ENCODE data around the gene COMMD7.

COMMD7 gene

DNA sequence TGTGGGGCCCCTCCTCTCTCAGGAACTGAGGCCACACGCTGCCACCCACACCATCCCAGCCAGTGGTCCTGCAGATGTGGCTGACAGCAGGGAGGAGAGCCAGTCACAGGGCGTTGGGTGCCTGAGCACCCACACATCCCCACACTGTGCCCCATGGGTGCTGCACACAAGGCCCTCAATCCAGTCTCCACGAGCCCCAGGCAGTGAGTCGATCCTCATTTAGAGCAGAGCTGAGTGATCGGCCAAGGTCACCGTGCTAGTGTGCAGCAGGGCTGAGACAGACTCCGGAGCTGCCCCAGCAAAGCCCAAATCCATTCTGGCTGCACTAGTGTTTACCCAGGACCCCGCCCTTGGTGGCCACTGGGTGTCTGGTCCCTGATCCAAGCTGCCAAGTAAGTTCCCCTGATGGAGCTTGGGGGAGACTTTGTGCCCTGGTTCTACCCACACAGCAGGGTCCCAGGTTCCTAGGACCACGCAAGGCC is 78.5 kb downstream of the COMMD7 start:
- TF ChIP-seq POLR2A (IDR thresholded peaks at IDR 0.05; ENCODE audit: low read length) (no peak), GATA1 (IDR thresholded peaks at IDR 0.05; ENCODE audit: low read depth, low read length) (no peak)
- DNase-seq: no peak

DNA sequence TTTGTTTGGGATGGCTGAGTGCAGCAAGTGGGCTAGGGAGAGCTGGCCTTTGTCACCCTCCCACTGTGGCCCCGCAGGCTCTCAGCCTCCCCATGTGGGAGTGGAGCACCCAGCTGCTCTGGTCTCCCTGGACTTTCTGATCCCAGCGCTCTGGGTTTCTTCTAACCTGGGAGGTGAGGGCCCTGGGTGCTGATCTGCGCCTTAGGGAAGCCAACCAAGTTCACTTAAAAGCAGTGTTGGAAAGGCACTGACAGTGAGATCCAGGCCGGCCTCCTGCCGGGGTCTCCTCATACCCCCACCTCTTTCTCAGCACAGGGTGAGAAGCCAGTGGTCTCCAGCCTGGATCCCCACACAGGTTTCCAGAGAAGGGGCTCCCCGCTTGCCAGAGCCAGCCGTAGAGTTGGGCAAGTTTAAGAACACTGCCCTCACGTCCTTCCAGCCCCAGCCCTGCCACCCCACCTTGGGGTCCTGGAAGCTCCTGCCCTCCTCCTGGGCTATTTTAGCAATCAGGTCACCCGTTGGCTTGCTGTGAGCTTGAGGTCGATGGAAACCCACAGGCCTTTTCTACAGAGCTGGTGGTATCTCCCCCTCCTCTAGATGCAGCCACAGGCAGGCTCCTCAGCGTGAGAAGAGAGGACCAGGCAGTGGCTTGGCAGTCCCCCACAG is 79.1 kb downstream of the COMMD7 start:
- TF ChIP-seq POLR2A (IDR thresholded peaks at IDR 0.05; ENCODE audit: low read length): no peak
- no peak for TF ChIP-seq GATA1 (IDR thresholded peaks at IDR 0.05; ENCODE audit: low read depth, low read length)
- DNase-seq: no peak

DNA sequence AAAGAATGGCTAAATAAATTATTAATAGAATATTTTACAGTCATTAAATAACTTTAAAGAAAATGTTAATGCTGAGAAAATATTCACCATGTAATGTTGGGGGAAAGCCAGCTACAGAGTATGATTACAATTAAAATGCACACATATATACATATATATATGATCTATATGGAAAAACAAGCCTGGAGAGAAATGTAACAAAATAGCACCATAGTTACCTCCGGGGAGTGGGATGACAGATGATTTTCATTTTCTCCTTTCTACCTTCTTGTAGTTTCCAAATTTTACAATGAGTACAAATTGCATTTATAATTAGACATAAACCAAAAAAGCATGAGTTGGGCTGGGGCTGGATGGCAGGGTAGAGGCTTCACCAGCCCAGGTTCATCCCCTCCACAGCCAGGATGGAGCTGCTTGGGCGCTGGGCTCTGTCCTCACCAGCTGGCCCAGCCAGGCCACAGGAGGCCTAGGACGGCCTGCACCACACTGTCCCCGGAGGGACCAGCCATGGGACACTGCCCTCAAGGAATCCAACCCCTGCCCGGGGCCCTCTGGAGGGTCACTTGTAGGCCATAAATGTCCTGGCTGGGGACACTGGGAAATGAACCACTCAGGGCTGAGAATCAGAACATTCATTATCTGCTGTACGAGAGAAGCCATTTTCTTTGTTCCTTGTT is 79.8 kb downstream of the COMMD7 start:
- no peak for TF ChIP-seq POLR2A (IDR thresholded peaks at IDR 0.05; ENCODE audit: low read length)
- no peak for TF ChIP-seq GATA1 (IDR thresholded peaks at IDR 0.05; ENCODE audit: low read depth, low read length)
- no peak for DNase-seq

DNA sequence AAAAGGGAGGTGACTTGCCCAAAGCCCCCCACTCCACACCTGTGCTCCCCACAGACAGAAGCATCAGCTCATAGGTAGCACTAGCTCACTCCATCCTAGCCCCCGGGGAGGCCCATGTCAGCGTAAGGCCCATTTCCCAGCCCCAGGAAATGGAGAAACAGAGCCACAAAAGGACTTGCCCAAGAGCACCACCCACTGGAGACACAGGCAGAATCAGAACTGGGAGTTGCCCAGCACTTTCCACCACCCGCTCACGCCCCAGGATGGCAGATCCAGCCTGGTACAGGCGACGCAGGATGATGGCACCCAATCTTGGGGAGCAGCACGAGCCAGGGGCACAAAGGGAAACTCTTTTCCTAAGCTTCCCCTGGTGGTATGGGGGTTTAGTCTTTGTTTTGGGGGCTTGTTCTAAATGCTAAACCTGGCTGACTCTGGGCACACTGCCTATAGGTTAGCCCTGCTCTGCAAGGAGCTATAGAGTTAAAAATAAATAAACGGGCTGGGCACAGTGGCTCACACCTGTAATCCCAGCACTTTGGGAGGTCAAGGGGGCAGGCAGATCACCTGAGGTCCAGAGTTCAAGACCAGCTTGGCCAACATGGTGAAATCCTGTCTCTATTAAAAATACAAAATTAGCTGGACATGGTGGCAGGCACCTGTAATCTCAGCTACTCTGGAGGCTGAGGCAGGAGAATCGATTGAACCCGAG is 81.3 kb downstream of the COMMD7 start:
- TF ChIP-seq GATA1 (IDR thresholded peaks at IDR 0.05; ENCODE audit: low read depth, low read length) (no peak), POLR2A (IDR thresholded peaks at IDR 0.05; ENCODE audit: low read length) (no peak)
- no peak for DNase-seq

DNA sequence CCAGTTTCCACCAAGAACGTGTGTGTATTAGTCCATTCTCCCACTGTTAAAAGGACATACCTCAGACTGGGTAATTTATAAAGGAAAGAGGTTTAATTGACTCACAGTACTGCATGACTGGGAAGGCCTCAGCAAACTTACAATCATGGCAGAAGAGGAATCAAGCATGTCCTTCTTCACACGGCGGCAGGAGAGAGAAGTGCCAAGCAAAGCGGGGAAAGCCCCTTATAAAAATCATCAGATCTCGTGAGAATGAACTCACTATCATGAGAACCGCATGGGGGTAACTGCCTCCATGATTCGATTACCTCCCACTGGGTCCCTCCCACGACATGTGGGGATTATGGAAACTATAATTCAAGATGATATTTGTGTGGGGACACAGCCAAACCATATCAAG is 82.6 kb downstream of the COMMD7 start:
- no peak for TF ChIP-seq POLR2A (IDR thresholded peaks at IDR 0.05; ENCODE audit: low read length)
- TF ChIP-seq GATA1 (IDR thresholded peaks at IDR 0.05; ENCODE audit: low read depth, low read length): no peak
- no peak for DNase-seq

DNA sequence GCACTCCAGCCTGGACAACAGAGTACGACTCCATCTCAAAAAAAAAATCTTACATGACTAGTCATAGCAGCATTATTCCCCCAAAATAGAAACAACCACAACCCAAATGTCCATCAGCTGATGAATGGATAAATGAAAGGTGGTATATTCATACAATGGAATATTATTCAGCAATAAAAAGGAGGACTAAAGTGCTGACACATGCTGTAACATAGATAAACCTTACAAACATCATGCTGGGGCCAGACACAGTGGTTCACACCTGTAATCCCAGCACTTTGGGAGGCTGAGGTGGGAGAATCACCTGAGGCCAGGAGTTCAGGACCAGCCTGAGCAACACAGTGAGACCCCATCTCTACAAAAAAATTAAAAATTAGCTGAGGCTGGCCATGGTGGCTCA is 86.4 kb downstream of the COMMD7 start:
- TF ChIP-seq GATA1 (IDR thresholded peaks at IDR 0.05; ENCODE audit: low read depth, low read length) (no peak), POLR2A (IDR thresholded peaks at IDR 0.05; ENCODE audit: low read length) (no peak)
- DNase-seq: no peak

DNA sequence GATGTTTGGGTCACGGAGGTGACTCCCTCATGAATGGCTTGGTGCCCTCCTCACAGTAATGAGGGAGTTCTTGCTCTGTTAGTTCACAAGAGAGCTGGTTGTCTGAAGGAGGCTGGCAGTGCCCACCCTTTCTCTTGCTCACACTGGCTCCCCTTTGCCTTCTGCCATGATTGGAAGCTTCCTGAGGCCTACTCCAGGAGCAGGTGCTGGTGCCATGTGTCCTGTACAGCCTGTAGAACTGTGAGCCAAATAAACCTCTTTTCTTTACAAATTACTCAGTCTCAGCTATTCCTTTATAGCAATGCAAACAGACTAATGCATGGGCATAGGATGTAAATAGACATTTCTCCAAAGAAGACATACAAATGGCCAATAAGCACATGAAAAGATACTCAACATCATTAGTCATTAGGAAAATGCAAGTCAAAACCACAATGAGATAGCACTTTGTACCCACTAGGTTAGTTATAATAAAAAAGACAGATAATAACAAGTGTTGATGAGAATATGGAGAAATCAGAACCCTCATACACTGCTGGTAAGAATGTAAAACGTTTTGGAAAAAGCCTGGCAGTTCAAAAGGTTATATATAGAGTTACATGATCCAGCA is 87.3 kb downstream of the COMMD7 start:
- no peak for DNase-seq
- no peak for TF ChIP-seq GATA1 (IDR thresholded peaks at IDR 0.05; ENCODE audit: low read depth, low read length)
- TF ChIP-seq POLR2A (IDR thresholded peaks at IDR 0.05; ENCODE audit: low read length): no peak

DNA sequence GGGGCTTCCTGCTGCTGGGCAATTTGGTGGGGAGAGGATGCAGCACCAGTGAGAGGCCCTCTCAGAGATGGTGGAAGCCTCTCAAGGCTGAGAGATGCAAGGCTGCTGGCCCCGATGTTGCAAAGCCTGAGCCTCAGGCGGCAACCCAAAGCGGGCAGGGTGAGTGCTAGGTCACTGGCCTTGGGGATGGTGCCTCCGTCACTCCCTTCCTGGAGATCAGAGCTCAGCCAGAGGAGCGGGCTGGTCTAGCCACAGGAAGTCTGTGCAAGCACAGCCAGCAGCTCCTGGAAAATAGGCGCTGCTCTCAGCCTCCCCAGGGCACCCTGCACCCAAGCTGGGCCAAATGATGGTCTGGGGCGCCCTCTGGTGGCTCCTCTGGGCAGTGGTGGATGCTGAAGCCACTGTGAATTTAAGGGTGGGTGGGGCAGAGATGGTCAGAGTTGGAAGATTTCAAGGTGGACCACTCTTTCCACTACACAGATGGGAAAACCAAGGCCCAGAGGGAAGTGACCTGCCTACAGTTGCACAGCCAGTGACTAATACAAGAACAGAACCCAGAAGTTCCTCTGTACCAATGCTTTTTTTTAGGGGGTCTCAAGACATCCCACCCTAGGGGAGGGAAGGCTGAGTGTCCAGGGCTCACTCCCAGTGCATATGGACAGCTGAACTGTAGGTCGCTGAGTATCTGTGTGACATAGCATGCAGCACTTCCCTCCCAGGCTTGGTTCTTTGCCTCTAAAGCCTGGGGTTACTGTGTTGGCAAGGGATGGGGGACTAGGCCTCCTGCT is 90.3 kb downstream of the COMMD7 start:
- DNase-seq: peak; percentile 80 to 90
- TF ChIP-seq POLR2A (IDR thresholded peaks at IDR 0.05; ENCODE audit: low read length) (no peak), GATA1 (IDR thresholded peaks at IDR 0.05; ENCODE audit: low read depth, low read length) (no peak)
